GM10847 (cell line): Measurements from ENCODE around the gene DCAF12.

ENCODE experiments used
- POLR2A ChIP-seq: IDR thresholded peaks from 2 replicates; pipeline ENCODE4 v1.6.1; 2011; ENCODE audit not compliant: insufficient read length; ENCODE audit errors: extremely low read depth

DCAF12 gene

DNA sequence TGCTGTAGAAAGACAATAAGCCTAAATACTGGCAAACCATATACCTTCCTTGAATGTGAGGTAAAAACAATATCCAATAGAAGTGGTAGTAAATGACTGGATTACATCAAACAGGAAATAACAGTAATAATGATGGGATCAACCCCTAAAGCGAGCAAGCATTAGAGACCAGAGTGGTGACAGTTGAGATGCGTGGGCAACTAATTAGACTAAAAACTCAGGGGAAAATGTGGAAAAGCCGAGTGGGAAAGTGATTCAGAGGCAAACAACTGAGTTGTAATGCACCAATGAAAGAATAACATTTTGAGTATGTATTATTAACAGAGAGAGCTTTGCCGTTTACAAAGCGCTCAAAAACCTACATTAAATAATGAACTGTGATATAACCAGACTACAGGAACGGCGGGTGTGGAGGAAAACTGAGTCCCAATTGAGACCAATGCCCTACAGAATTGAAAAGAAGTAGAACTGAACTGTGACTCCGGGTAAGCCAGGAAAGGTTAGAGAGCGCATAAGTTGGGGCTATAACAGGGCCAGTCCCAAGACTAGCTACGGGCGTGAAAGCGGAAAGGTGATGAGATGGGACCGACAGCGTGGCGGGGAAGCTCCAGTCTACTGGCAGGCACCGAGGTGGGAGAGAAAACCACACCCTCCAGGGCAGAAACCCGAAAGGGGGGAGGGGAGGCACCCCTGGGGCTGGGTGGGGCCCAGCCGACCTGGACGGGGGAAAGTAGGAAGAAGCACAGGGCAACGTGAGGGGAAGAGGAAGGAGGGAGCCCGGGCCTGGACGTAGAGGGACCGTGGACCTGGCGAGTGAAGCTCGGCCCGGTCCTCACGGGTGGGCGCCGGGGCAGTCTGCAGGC is 78.4 kb downstream of the DCAF12 start:
- no peak for TF ChIP-seq POLR2A

- TF ChIP-seq POLR2A, result no peak
Measured at GRCh38 chr9:34046784-34047379, 79.6 kb downstream of the DCAF12 start.

DNA sequence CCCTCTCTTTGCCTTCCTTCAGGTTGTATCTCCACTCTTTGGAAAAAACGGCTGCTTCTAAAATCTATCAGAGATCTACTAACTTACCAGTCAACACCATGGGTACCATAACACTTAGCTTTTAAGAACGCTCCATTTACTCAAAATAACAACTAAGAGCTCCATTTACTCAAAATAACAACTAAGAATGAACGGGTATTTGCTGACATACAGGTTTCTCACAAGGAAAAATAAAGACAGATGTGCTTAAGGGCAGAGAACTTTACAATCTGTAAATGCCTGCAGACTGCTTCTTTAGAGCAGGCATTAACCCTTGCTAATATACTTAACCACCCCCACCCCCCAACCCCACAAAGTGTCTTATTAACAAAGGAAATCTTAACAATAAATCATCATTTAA is 80.6 kb downstream of the DCAF12 start:
- no peak for TF ChIP-seq POLR2A

- TF ChIP-seq POLR2A, result no peak
Measured at GRCh38 chr9:34037626-34038025, 88.9 kb downstream of the DCAF12 start.

DNA sequence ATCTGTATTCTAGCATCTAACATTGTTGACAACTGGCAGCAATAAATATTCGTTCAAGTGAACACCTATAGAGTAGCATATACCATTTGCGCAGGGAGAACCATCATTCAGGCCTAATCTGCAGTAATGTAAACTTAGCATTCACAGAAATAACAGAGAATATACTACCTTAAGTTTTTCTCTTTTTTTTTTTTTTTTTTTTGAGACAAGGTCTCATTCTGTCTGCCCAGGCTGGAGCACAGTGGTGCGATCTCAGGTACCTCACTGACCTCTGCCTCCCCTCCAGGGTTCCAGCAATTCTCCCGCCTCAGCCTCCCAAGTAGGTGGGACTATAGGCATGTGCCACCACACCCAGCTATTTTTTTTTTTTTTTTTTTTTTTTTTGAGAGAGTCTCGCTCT is 89.9 kb downstream of the DCAF12 start:
- no peak for TF ChIP-seq POLR2A
